HG02840 (cell line): ENCODE measurements around the gene ATP13A4.

Source experiments
- ATAC-seq: cut with Tn5 transposase; IDR thresholded peaks from one replicate; pipeline ENCODE4 v1.9.1; 2021; ENCODE audit warnings: mild to moderate bottlenecking, moderate library complexity, moderate number of reproducible peaks; ENCODE audit not compliant: unreplicated experiment, low FRiP score

ATP13A4 gene

GRCh38 chr3:193554811-193555210 lies at the start of gene ATP13A4:
Gene ATP13A4, minus strand, starts transcription at chr3:193554895. Its CDS starts 96 bp downstream, at chr3:193554799.
- ATAC-seq: no peak

- no peak for ATAC-seq
Measured at GRCh38 chr3:193599393-193599792, 44.7 kb upstream of the ATP13A4 start.

- ATAC-seq: no peak
Measured at GRCh38 chr3:193598202-193598601, 43.5 kb upstream of the ATP13A4 start.

GRCh38 chr3:193595939-193596487 lies 41.3 kb upstream of the ATP13A4 start:
- no peak for ATAC-seq

- no peak for ATAC-seq
Measured at GRCh38 chr3:193594946-193595689, 40.4 kb upstream of the ATP13A4 start.

- peak; percentile 8 for ATAC-seq
Measured at GRCh38 chr3:193593668-193594030, 39.0 kb upstream of the ATP13A4 start.

GRCh38 chr3:193592841-193593667 lies 38.4 kb upstream of the ATP13A4 start, which contains the start of gene OPA1:
Gene OPA1, plus strand, starts transcription at chr3:193593208. Its CDS starts 170 bp downstream, at chr3:193593378.
- peak; percentile 99 for ATAC-seq

GRCh38 chr3:193590088-193590856 lies 35.6 kb upstream of the ATP13A4 start:
- ATAC-seq: no peak

GRCh38 chr3:193589616-193590015 lies 34.9 kb upstream of the ATP13A4 start:
- ATAC-seq: no peak

GRCh38 chr3:193589129-193589528 lies 34.4 kb upstream of the ATP13A4 start:
- no peak for ATAC-seq

GRCh38 chr3:193586526-193586925 lies 31.8 kb upstream of the ATP13A4 start:
- no peak for ATAC-seq

GRCh38 chr3:193585530-193585929 lies 30.8 kb upstream of the ATP13A4 start:
- ATAC-seq: no peak

- ATAC-seq: no peak
Measured at GRCh38 chr3:193574488-193575070, 19.9 kb upstream of the ATP13A4 start.

- ATAC-seq: no peak
Measured at GRCh38 chr3:193573403-193574191, 18.9 kb upstream of the ATP13A4 start.

- no peak for ATAC-seq
Measured at GRCh38 chr3:193572426-193572908, 17.8 kb upstream of the ATP13A4 start.

- no peak for ATAC-seq
Measured at GRCh38 chr3:193569119-193569518, 14.4 kb upstream of the ATP13A4 start.

GRCh38 chr3:193564012-193564411 lies 9.3 kb upstream of the ATP13A4 start:
- no peak for ATAC-seq

GRCh38 chr3:193563426-193563825 lies 8.7 kb upstream of the ATP13A4 start:
- no peak for ATAC-seq

GRCh38 chr3:193560870-193561269 lies 6.2 kb upstream of the ATP13A4 start:
- no peak for ATAC-seq
